Cardiac muscle cell (in vitro differentiated cells and primary cell): ENCODE measurements around the gene LSG1. TPM values are rescaled to one million over a fixed set of nuclear protein-coding genes. Genes with fewer than 3 reads are reported as not detected.

ENCODE experiments used
- DNase-seq, 2 donors: peaks; one replicate each; pipeline versions ENCODE4 v3.0.0 to v3.0.0-alpha.2; 2010 to 2017; ENCODE audit warnings: low read depth in 1 of 2, low spot score in 1 of 2
- H3K27ac ChIP-seq: fragments of 200-600 bp; sonication (generic); 2 replicates; pipeline ENCODE4 v1.5.1; 2016
- H3K27me3 ChIP-seq: fragments of 200-600 bp; sonication (generic); 2 replicates; pipeline ENCODE4 v1.6.0; 2016; ENCODE audit warnings: control low read depth
- H3K36me3 ChIP-seq: fragments of 200-600 bp; sonication (generic); 2 replicates; pipeline ENCODE4 v1.5.1; 2016; ENCODE audit warnings: control low read depth
- H3K4me1 ChIP-seq: fragments of 200-600 bp; sonication (generic); 2 replicates; pipeline ENCODE4 v1.8.1; 2017; ENCODE audit warnings: low read depth, mild to moderate bottlenecking, mixed run types
- H3K4me3 ChIP-seq: fragments of 200-600 bp; sonication (generic); 2 replicates; pipeline ENCODE4 v1.5.1; 2016; ENCODE audit warnings: mild to moderate bottlenecking
- H3K9me3 ChIP-seq: fragments of 200-600 bp; sonication (generic); 2 replicates; pipeline ENCODE4 v1.5.1; 2017; ENCODE audit warnings: low read depth, mild to moderate bottlenecking, control low read depth
- CTCF ChIP-seq: IDR thresholded peaks from 2 replicates; pipeline ENCODE4 v1.5.1; 2012; ENCODE audit warnings: low read depth, mild to moderate bottlenecking, low read length
- polyA plus RNA-seq: library from polyadenylated mRNA; unstranded; fragments of >200 nt; fragmentation: Nextera tagmentation; extraction: Ambion mirVana; gene quantifications from 2 replicates; pipeline ENCODE4 v1.2.1, GENCODE V29; 2016
- total RNA-seq: library from RNA; depleted of rRNA; stranded (reverse); fragments of >200 nt; gene quantifications from 2 replicates; pipeline ENCODE4 v1.2.3, GENCODE V29; 2016

The LSG1 gene
- total and polyA plus RNA-seq, 2 experiments from 2014 or later: 15.7 to 20.3 TPM

DNA sequence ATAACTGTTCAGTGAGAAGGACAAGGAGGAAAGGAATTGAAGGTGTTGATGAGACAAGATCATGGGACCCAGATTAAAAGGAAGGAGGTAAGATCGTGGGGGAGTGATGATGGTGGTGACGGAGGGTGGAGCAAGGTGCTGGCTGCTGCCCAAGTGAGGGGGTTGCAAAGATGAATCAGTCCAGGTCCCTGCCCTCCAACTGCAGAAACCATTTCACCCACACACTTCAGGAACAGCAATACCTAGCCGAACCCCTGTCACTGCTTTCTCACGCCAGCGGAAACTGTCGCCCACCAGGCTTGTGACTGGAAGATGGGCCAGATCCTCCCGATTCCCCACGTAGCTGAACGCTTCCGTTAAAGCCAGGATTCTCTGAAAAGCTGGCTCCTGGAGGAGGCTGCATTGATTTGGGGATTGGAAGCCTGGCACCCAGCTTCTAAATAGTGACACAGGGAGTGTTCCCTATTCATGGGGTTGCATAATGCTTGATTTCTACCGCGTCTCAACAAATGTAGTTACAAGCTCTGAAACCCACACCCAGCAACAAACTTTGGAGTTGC lies 3.2 kb upstream of the LSG1 start:
- no peak for DNase-seq
- H3K27me3 ChIP-seq: peaks cover 9% of the 10 kb centered on the region
- peaks cover 7% of the 10 kb centered on the region for H3K4me1 ChIP-seq
- no peaks in the 10 kb centered on the region for H3K9me3 ChIP-seq
- H3K36me3 ChIP-seq: no peaks in the 10 kb centered on the region
- H3K27ac ChIP-seq: no peak overlapping the region
- no peak overlapping the region for H3K4me3 ChIP-seq
- TF ChIP-seq CTCF: no peak

DNA sequence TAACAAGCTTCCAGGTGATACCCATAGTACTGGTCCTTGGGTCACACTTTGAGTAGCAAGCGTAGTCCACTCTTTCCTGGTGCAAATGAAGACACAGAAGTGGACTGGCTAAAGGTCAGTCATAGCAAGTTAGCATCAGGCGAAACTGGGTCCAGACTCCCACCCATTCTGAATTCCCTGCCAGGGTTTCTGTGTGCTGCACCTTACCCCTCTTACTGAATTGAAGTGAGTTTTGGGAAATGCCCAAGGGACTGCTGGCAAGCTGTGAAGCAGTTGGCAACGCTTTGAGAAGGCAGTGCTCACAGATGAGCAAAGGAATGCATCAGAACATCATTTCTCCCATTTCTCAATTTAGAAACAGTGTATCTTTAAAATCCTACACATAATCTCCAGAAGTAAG lies 1.8 kb upstream of the LSG1 start:
- H3K4me1 ChIP-seq: peaks cover 7% of the 10 kb centered on the region
- no peak overlapping the region for H3K4me3 ChIP-seq
- peaks cover 9% of the 10 kb centered on the region for H3K27me3 ChIP-seq
- no peak for TF ChIP-seq CTCF
- H3K27ac ChIP-seq: no peak overlapping the region
- DNase-seq: no peak
- no peaks in the 10 kb centered on the region for H3K36me3 ChIP-seq
- H3K9me3 ChIP-seq: no peaks in the 10 kb centered on the region

- H3K9me3 ChIP-seq: no peaks in the 10 kb centered on the region
- H3K27me3 ChIP-seq: peaks cover 9% of the 10 kb centered on the region
- peak overlapping the region; percentile 98 for H3K27ac ChIP-seq
- DNase-seq: no peak
- TF ChIP-seq CTCF: no peak
- peaks cover 7% of the 10 kb centered on the region for H3K4me1 ChIP-seq
- H3K36me3 ChIP-seq: no peaks in the 10 kb centered on the region
- peak overlapping the region; percentile 85 for H3K4me3 ChIP-seq
Observed at GRCh38 chr3:194672876-194673275, 885 bp upstream of the LSG1 start.

- H3K27me3 ChIP-seq: peaks cover 9% of the 10 kb centered on the region
- H3K36me3 ChIP-seq: peaks cover 4% of the 10 kb centered on the region
- peak overlapping the region; percentile 98 for H3K27ac ChIP-seq
- peak overlapping the region; percentile 85 for H3K4me3 ChIP-seq
- peaks cover 7% of the 10 kb centered on the region for H3K4me1 ChIP-seq
- TF ChIP-seq CTCF: peak; percentile 61
- H3K9me3 ChIP-seq: no peaks in the 10 kb centered on the region
- peak; percentile 41 to 42 for DNase-seq
Observed at GRCh38 chr3:194671511-194671899, 486 bp downstream of the LSG1 start.

DNA sequence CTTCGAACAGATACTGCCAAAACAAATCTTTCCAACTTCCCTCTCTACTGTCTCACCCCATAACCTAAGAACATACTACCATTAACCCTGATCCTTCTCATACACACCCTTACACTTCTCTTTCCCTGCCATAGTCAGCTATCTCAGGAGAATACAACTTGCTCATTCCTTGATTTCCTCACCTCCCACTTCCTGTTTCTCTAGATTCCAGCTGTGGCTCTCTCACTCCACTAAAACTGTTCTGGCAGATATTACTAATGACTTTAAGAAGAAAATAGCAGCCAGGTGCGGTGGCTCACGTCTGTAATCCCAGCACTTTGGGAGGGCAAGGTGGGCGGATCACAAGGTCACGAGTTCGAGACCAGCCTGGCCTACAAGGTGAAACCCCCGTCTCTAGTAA lies 4.6 kb downstream of the LSG1 start:
- H3K9me3 ChIP-seq: no peaks in the 10 kb centered on the region
- DNase-seq: peak in 1 of 2 donors; percentile 50
- H3K4me3 ChIP-seq: no peak overlapping the region
- peaks cover 25% of the 10 kb centered on the region for H3K36me3 ChIP-seq
- no peak overlapping the region for H3K27ac ChIP-seq
- TF ChIP-seq CTCF: no peak
- peaks cover 7% of the 10 kb centered on the region for H3K4me1 ChIP-seq
- no peaks in the 10 kb centered on the region for H3K27me3 ChIP-seq
